Hepatocyte (in vitro differentiated cells): Measurements from ENCODE around the gene RFTN1. TPM values are rescaled to one million over a fixed set of nuclear protein-coding genes. Genes with fewer than 3 reads are reported as not detected.

ENCODE experiments used
- DNase-seq: peaks from one replicate; pipeline ENCODE4 v3.0.0-alpha.2; 2016; ENCODE audit warnings: low spot score
- H2AFZ ChIP-seq: fragments of 200-600 bp; sonication (generic); 2 replicates; pipeline ENCODE4 v1.6.0; 2016; ENCODE audit warnings: antibody characterized with exemption, mild to moderate bottlenecking
- H3K27ac ChIP-seq: fragments of 200-600 bp; sonication (generic); 2 replicates; pipeline ENCODE4 v1.5.1; 2016; ENCODE audit warnings: mild to moderate bottlenecking
- H3K27me3 ChIP-seq: fragments of 200-600 bp; sonication (generic); 2 replicates; pipeline ENCODE4 v1.6.1; 2016
- H3K36me3 ChIP-seq: fragments of 200-600 bp; sonication (generic); replicated peaks from 2 replicates; pipeline ENCODE4 v1.5.1; 2016; ENCODE audit warnings: low read depth; ENCODE audit not compliant: insufficient read depth
- H3K4me1 ChIP-seq: fragments of 200-600 bp; sonication (generic); 2 replicates; pipeline ENCODE4 v1.5.1; 2016; ENCODE audit warnings: mild to moderate bottlenecking, moderate library complexity; ENCODE audit not compliant: insufficient read depth
- H3K4me2 ChIP-seq: fragments of 200-600 bp; sonication (generic); 2 replicates; pipeline ENCODE4 v1.6.0; 2016
- H3K4me3 ChIP-seq: fragments of 200-600 bp; sonication (generic); 2 replicates; pipeline ENCODE4 v1.5.1; 2016; ENCODE audit warnings: mild to moderate bottlenecking
- H3K79me2 ChIP-seq: fragments of 200-600 bp; sonication (generic); 2 replicates; pipeline ENCODE4 v1.6.0; 2017; ENCODE audit warnings: mild to moderate bottlenecking
- H3K9me2 ChIP-seq: fragments of 200-600 bp; sonication (generic); replicated peaks from 2 replicates; pipeline ENCODE4 v1.6.0; 2017; ENCODE audit warnings: mild to moderate bottlenecking; ENCODE audit not compliant: insufficient read depth
- H3K9me3 ChIP-seq: fragments of 200-600 bp; sonication (generic); 2 replicates; pipeline ENCODE4 v1.5.1; 2016; ENCODE audit warnings: low read depth, mild to moderate bottlenecking
- H4K20me1 ChIP-seq: fragments of 200-600 bp; sonication (generic); 2 replicates; pipeline ENCODE4 v1.6.0; 2016; ENCODE audit warnings: mild to moderate bottlenecking; ENCODE audit not compliant: insufficient read depth, poor library complexity, severe bottlenecking
- EZH2 ChIP-seq: fragments of 200-600 bp; sonication (generic); IDR thresholded peaks from 2 replicates; pipeline ENCODE4 v1.6.1; 2016; ENCODE audit warnings: antibody characterized with exemption, mild to moderate bottlenecking, borderline replicate concordance
- EZH2phosphoT487 ChIP-seq: fragments of 200-600 bp; sonication (generic); IDR thresholded peaks from one replicate; pipeline ENCODE4 v1.6.1; 2018; ENCODE audit warnings: antibody characterized with exemption, mild to moderate bottlenecking, low read depth, moderate library complexity; ENCODE audit not compliant: unreplicated experiment, severe bottlenecking
- WGBS: methylation state at CpG from one replicate; pipeline ENCODE4 v1.1.6; 2016; ENCODE audit warnings: low lambda C conversion rate; ENCODE audit errors: missing lambda C conversion rate; 5-methylcytosine and 5-hydroxymethylcytosine counted together
- polyA plus RNA-seq: library from polyadenylated mRNA; unstranded; fragments of >200 nt; fragmentation: Nextera tagmentation; extraction: Ambion mirVana; gene quantifications from 2 replicates; pipeline ENCODE4 v1.2.1, GENCODE V29; 2016
- total RNA-seq: library from RNA; depleted of rRNA; stranded (reverse); fragments of >200 nt; gene quantifications from 2 replicates; pipeline ENCODE4 v1.2.3, GENCODE V29; 2014
- TF ChIP-seq, protein P1 (sequence below): fragments of 200-600 bp; sonication (generic); IDR thresholded peaks from 2 replicates; pipeline ENCODE4 v1.5.1; 2016; ENCODE audit warnings: antibody characterized with exemption, mild to moderate bottlenecking; ENCODE audit not compliant: poor library complexity

RFTN1 gene
- total and polyA plus RNA-seq, 2 experiments from 2014 or later, result 10.0 to 14.9 TPM

DNA sequence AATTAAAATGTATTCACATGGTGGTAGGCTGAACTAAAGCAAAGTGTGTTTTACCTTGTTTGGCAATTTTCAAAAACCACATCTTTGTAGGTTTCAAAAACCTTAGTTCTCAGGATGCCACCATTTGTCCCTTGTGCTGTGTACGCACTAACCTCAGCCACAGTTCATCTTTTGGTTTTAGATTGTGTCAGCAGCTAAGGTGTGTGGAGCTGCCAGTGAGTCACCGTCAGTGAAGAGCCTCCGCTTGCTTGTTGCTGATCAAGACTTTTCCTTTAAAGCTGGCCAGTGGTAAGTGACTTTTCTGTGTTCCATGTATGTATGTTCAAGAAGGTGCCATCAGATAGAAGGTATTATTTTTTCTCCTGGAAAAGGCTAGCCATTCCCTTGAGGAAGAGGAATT is 227.3 kb downstream of the RFTN1 start:
- WGBS, result 62% methylated on average over 3 of the region's 3 CpGs
- no peak for DNase-seq
- no peak overlapping the region for H3K4me2 ChIP-seq
- no peaks in the 10 kb centered on the region for H3K27me3 ChIP-seq
- no peaks in the 10 kb centered on the region for H4K20me1 ChIP-seq
- H3K36me3 ChIP-seq, result no peaks in the 10 kb centered on the region
- H3K27ac ChIP-seq, result no peak overlapping the region
- no peaks in the 10 kb centered on the region for H3K9me2 ChIP-seq
- no peak overlapping the region for H3K4me3 ChIP-seq
- H3K4me1 ChIP-seq, result no peaks in the 10 kb centered on the region
- H2AFZ ChIP-seq, result no peak overlapping the region
- no peaks in the 10 kb centered on the region for H3K9me3 ChIP-seq
- H3K79me2 ChIP-seq, result no peaks in the 10 kb centered on the region
- TF ChIP-seq, protein P1, sequence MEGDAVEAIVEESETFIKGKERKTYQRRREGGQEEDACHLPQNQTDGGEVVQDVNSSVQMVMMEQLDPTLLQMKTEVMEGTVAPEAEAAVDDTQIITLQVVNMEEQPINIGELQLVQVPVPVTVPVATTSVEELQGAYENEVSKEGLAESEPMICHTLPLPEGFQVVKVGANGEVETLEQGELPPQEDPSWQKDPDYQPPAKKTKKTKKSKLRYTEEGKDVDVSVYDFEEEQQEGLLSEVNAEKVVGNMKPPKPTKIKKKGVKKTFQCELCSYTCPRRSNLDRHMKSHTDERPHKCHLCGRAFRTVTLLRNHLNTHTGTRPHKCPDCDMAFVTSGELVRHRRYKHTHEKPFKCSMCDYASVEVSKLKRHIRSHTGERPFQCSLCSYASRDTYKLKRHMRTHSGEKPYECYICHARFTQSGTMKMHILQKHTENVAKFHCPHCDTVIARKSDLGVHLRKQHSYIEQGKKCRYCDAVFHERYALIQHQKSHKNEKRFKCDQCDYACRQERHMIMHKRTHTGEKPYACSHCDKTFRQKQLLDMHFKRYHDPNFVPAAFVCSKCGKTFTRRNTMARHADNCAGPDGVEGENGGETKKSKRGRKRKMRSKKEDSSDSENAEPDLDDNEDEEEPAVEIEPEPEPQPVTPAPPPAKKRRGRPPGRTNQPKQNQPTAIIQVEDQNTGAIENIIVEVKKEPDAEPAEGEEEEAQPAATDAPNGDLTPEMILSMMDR, result no peak
- TF ChIP-seq EZH2phosphoT487, result no peak
- TF ChIP-seq EZH2, result no peak

GRCh38 chr3:16284633-16285032 is 228.9 kb downstream of the RFTN1 start:
- no peak for DNase-seq
- H3K4me2 ChIP-seq, result no peak overlapping the region
- no peak overlapping the region for H2AFZ ChIP-seq
- H3K9me3 ChIP-seq, result no peaks in the 10 kb centered on the region
- no peaks in the 10 kb centered on the region for H3K4me1 ChIP-seq
- H3K79me2 ChIP-seq, result no peaks in the 10 kb centered on the region
- H3K9me2 ChIP-seq, result no peaks in the 10 kb centered on the region
- H3K27ac ChIP-seq, result no peak overlapping the region
- H3K4me3 ChIP-seq, result no peak overlapping the region
- WGBS, result 96% methylated on average over 1 of the region's 1 CpG
- TF ChIP-seq EZH2 (no peak), EZH2phosphoT487 (no peak)
- TF ChIP-seq, protein P1, result no peak
- H4K20me1 ChIP-seq, result no peaks in the 10 kb centered on the region
- H3K36me3 ChIP-seq, result no peaks in the 10 kb centered on the region
- H3K27me3 ChIP-seq, result no peaks in the 10 kb centered on the region

- Histone ChIP-seq H3K4me1 (no peaks in the 10 kb centered on the region), H3K9me3 (no peaks in the 10 kb centered on the region), H3K4me3 (no peak overlapping the region), H3K36me3 (no peaks in the 10 kb centered on the region), H3K27me3 (no peaks in the 10 kb centered on the region), H4K20me1 (no peaks in the 10 kb centered on the region), H3K79me2 (no peaks in the 10 kb centered on the region), H2AFZ (no peak overlapping the region), H3K4me2 (no peak overlapping the region), H3K9me2 (no peaks in the 10 kb centered on the region), H3K27ac (no peak overlapping the region)
- DNase-seq, result no peak
- TF ChIP-seq, protein P1, result no peak
- TF ChIP-seq EZH2 (no peak), EZH2phosphoT487 (no peak)
- 74% methylated on average over 2 of the region's 2 CpGs for WGBS
Measured at GRCh38 chr3:16280671-16281070, 232.8 kb downstream of the RFTN1 start.
